ENCODE measurements around the gene EPS8L2.

DNA sequence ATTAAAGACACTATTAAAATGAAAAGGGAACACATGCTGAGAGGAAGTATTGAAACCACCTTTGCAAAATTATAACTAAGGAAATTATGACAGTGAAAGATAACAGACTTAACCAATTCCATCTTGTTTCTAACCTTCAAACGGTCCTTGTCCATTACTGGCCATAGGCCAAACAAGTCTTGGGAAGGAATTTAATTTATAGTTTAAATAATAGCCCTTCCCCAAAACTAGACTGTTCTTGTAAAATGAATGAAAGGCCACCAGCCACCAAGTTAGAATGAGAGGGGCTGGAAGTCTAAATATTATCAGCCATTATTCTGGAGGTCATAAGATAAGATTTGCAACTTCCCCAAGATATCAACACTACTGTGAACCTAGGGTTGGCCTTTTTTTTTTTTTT lies 39.4 kb downstream of the EPS8L2 start:
- TF ChIP-seq CTCF (IDR thresholded peaks at IDR 0.05; ENCODE audit: insufficient read depth, low read depth, low read length) (no peak), EZH2 (IDR thresholded peaks at IDR 0.05; ENCODE audit: insufficient read depth, low read length) (no peak)

Data from astrocyte (in vitro differentiated cells and primary cell).